Activated CD4-positive, alpha-beta T cell treated with anti-CD3 and anti-CD28 coated beads, Interleukin-2, amount 10 ng/mL, durations not matched to agents 7 days and 5 days (primary cell): ENCODE results near the gene SNCB. TPM values are rescaled to one million over a fixed set of nuclear protein-coding genes. Genes with fewer than 3 reads are reported as not detected.

ENCODE experiments used
- CTCF ChIA-PET: fragments of 350-600 bp; sonication (Branson Sonifier 250); formaldehyde crosslinking; loops from one replicate; lab custom pipeline; 2021; ENCODE audit warnings: antibody characterized with exemption; lab: Charles Lee
- POLR2A ChIA-PET: fragments of 350-600 bp; sonication (Branson Sonifier 250); formaldehyde crosslinking; loops from one replicate; lab custom pipeline; 2021; ENCODE audit warnings: antibody characterized with exemption; lab: Charles Lee
- DNase-seq: peaks from one replicate; pipeline ENCODE4 v3.0.0-alpha.2; 2020
- H3K27ac Mint-ChIP-seq: one replicate; pipeline ENCODE4 v1.8.0; 2021; ENCODE audit warnings: mild to moderate bottlenecking, moderate library complexity, mixed read lengths
- H3K27me3 Mint-ChIP-seq: one replicate; pipeline ENCODE4 v1.8.0; 2021; ENCODE audit warnings: mixed read lengths
- H3K36me3 Mint-ChIP-seq: one replicate; pipeline ENCODE4 v1.8.0; 2021; ENCODE audit warnings: low read depth, mixed read lengths
- H3K4me1 Mint-ChIP-seq: one replicate; pipeline ENCODE4 v1.8.0; 2021; ENCODE audit warnings: mixed read lengths
- H3K4me3 Mint-ChIP-seq: one replicate; pipeline ENCODE4 v1.8.0; 2021; ENCODE audit warnings: mild to moderate bottlenecking, moderate library complexity, mixed read lengths
- H3K9me3 Mint-ChIP-seq: one replicate; pipeline ENCODE4 v1.8.0; 2021; ENCODE audit warnings: mixed read lengths
- total RNA-seq, 2 experiments: library from RNA; stranded (reverse); gene quantifications; one replicate each; pipeline ENCODE4 v1.2.3, GENCODE V29; 2021

Gene SNCB
- total RNA-seq, 2 experiments from 2014 or later: not detected

- ChIA-PET CTCF (no interaction called here), POLR2A (no interaction called here)
- Mint-ChIP-seq H3K4me3 (no peak overlapping the region), H3K9me3 (no peaks in the 10 kb centered on the region), H3K27me3 (peaks cover 67% of the 10 kb centered on the region), H3K36me3 (no peaks in the 10 kb centered on the region), H3K4me1 (peaks cover 9% of the 10 kb centered on the region), H3K27ac (no peak overlapping the region)
- no peak for DNase-seq
These were observed 5.4 kb downstream of the SNCB start for GRCh38 chr5:176624938-176625337.

- POLR2A ChIA-PET: no interaction called here
- no peak overlapping the region for H3K27ac Mint-ChIP-seq
- H3K4me1 Mint-ChIP-seq: peaks cover 9% of the 10 kb centered on the region
- no peaks in the 10 kb centered on the region for H3K36me3 Mint-ChIP-seq
- H3K4me3 Mint-ChIP-seq: no peak overlapping the region
- no peaks in the 10 kb centered on the region for H3K9me3 Mint-ChIP-seq
- peaks cover 66% of the 10 kb centered on the region for H3K27me3 Mint-ChIP-seq
- CTCF ChIA-PET: interaction anchor here (1.0 kb wide), 1 partner anchor 12 kb away, joined by 3 read pairs; no protein-coding TSS in a partner anchor
- DNase-seq: no peak
These were observed 6.2 kb downstream of the SNCB start for GRCh38 chr5:176624142-176624541.

GRCh38 chr5:176621661-176622079 is 8.7 kb downstream of the SNCB start:
- POLR2A ChIA-PET: interaction anchor here (0.5 kb wide), 1 partner anchor 34 kb away, joined by 3 read pairs; no protein-coding TSS in a partner anchor
- CTCF ChIA-PET: interaction anchor here (0.9 to 1.6 kb wide), 4 partner anchors 9 to 25 kb away, joined by 3 to 5 read pairs (median 4); partner anchors contain the start of genes EIF4E1B and SNCB
- peaks cover 9% of the 10 kb centered on the region for H3K4me1 Mint-ChIP-seq
- H3K4me3 Mint-ChIP-seq: no peak overlapping the region
- H3K36me3 Mint-ChIP-seq: no peaks in the 10 kb centered on the region
- peaks cover 65% of the 10 kb centered on the region for H3K27me3 Mint-ChIP-seq
- no peak overlapping the region for H3K27ac Mint-ChIP-seq
- no peak for DNase-seq
- no peaks in the 10 kb centered on the region for H3K9me3 Mint-ChIP-seq

GRCh38 chr5:176620333-176620981 is 9.9 kb downstream of the SNCB start:
- POLR2A ChIA-PET: no interaction called here

GRCh38 chr5:176619569-176620332 is 10.6 kb downstream of the SNCB start:
- no peak overlapping the region for H3K27ac Mint-ChIP-seq
- no peak for DNase-seq
- H3K9me3 Mint-ChIP-seq: no peaks in the 10 kb centered on the region
- H3K36me3 Mint-ChIP-seq: no peaks in the 10 kb centered on the region
- CTCF ChIA-PET: interaction anchor here (1.0 to 1.6 kb wide), 2 partner anchors 16 to 65 kb away, joined by 3 read pairs; no protein-coding TSS in a partner anchor
- H3K4me3 Mint-ChIP-seq: peak overlapping the region; percentile 19
- POLR2A ChIA-PET: no interaction called here
- H3K27me3 Mint-ChIP-seq: peaks cover 66% of the 10 kb centered on the region
- H3K4me1 Mint-ChIP-seq: peaks cover 9% of the 10 kb centered on the region

More at GRCh38 chr5:176620333-176620981, 9.9 kb downstream of the SNCB start:
- no peak for DNase-seq
- H3K27ac Mint-ChIP-seq: no peak overlapping the region
- no peaks in the 10 kb centered on the region for H3K36me3 Mint-ChIP-seq
- CTCF ChIA-PET: interaction anchor here (1.0 to 1.6 kb wide), 3 partner anchors 10 to 24 kb away, joined by 3 to 5 read pairs (median 5); partner anchors contain the start of genes EIF4E1B and SNCB
- no peaks in the 10 kb centered on the region for H3K9me3 Mint-ChIP-seq
- peaks cover 9% of the 10 kb centered on the region for H3K4me1 Mint-ChIP-seq
- H3K27me3 Mint-ChIP-seq: peaks cover 67% of the 10 kb centered on the region
- H3K4me3 Mint-ChIP-seq: peak overlapping the region; percentile 19

GRCh38 chr5:176619203-176619568 is 11.1 kb downstream of the SNCB start:
- Mint-ChIP-seq H3K27me3 (peaks cover 65% of the 10 kb centered on the region), H3K9me3 (no peaks in the 10 kb centered on the region), H3K27ac (no peak overlapping the region), H3K36me3 (no peaks in the 10 kb centered on the region), H3K4me3 (no peak overlapping the region), H3K4me1 (peaks cover 9% of the 10 kb centered on the region)
- DNase-seq: peak; percentile 76
- ChIA-PET POLR2A (no interaction called here), CTCF (interaction anchor here (1.0 kb wide), 1 partner anchor 65 kb away, joined by 3 read pairs; no protein-coding TSS in a partner anchor)

- H3K4me3 Mint-ChIP-seq: no peak overlapping the region
- no peak for DNase-seq
- H3K27ac Mint-ChIP-seq: no peak overlapping the region
- peaks cover 9% of the 10 kb centered on the region for H3K4me1 Mint-ChIP-seq
- H3K9me3 Mint-ChIP-seq: no peaks in the 10 kb centered on the region
- POLR2A ChIA-PET: no interaction called here
- peaks cover 66% of the 10 kb centered on the region for H3K27me3 Mint-ChIP-seq
- no peaks in the 10 kb centered on the region for H3K36me3 Mint-ChIP-seq
- CTCF ChIA-PET: interaction anchor here (1.0 kb wide), 1 partner anchor 64 kb away, joined by 3 read pairs; no protein-coding TSS in a partner anchor
These were observed 11.6 kb downstream of the SNCB start for GRCh38 chr5:176618783-176619182.

GRCh38 chr5:176616511-176616910 is 13.8 kb downstream of the SNCB start:
- no peaks in the 10 kb centered on the region for H3K9me3 Mint-ChIP-seq
- H3K36me3 Mint-ChIP-seq: no peaks in the 10 kb centered on the region
- CTCF ChIA-PET: interaction anchor here (0.7 to 0.8 kb wide), 3 partner anchors 10 to 43 kb away, joined by 3 read pairs; no protein-coding TSS in a partner anchor
- POLR2A ChIA-PET: no interaction called here
- no peak overlapping the region for H3K27ac Mint-ChIP-seq
- H3K4me1 Mint-ChIP-seq: peaks cover 11% of the 10 kb centered on the region
- H3K27me3 Mint-ChIP-seq: peaks cover 75% of the 10 kb centered on the region
- H3K4me3 Mint-ChIP-seq: no peak overlapping the region
- no peak for DNase-seq

- Mint-ChIP-seq H3K36me3 (no peaks in the 10 kb centered on the region), H3K27ac (no peak overlapping the region), H3K4me1 (peaks cover 9% of the 10 kb centered on the region), H3K4me3 (no peak overlapping the region), H3K9me3 (no peaks in the 10 kb centered on the region), H3K27me3 (peaks cover 69% of the 10 kb centered on the region)
- no peak for DNase-seq
- CTCF ChIA-PET: interaction anchor here (0.6 kb wide), 1 partner anchor 8 kb away, joined by 5 read pairs; no protein-coding TSS in a partner anchor
- POLR2A ChIA-PET: no interaction called here
These were observed 15.4 kb downstream of the SNCB start for GRCh38 chr5:176614805-176615478.

- Mint-ChIP-seq H3K4me3 (no peak overlapping the region), H3K4me1 (peaks cover 19% of the 10 kb centered on the region), H3K27me3 (peaks cover 59% of the 10 kb centered on the region), H3K36me3 (no peaks in the 10 kb centered on the region), H3K9me3 (no peaks in the 10 kb centered on the region), H3K27ac (no peak overlapping the region)
- ChIA-PET CTCF (interaction anchor here (1.0 to 1.1 kb wide), 2 partner anchors 13 to 17 kb away, joined by 3 read pairs; no protein-coding TSS in a partner anchor), POLR2A (no interaction called here)
- DNase-seq: no peak
These were observed 17.5 kb downstream of the SNCB start for GRCh38 chr5:176612855-176613254.

GRCh38 chr5:176612008-176612407 is 18.3 kb downstream of the SNCB start:
- Mint-ChIP-seq H3K27me3 (peaks cover 51% of the 10 kb centered on the region), H3K27ac (no peak overlapping the region), H3K36me3 (no peaks in the 10 kb centered on the region), H3K4me3 (no peak overlapping the region), H3K9me3 (no peaks in the 10 kb centered on the region), H3K4me1 (peaks cover 19% of the 10 kb centered on the region)
- ChIA-PET POLR2A (no interaction called here), CTCF (interaction anchor here (1.0 to 1.1 kb wide), 2 partner anchors 15 to 16 kb away, joined by 3 read pairs; no protein-coding TSS in a partner anchor)
- no peak for DNase-seq

- CTCF ChIA-PET: interaction anchor here (1.0 to 1.1 kb wide), 2 partner anchors 15 to 16 kb away, joined by 3 read pairs; no protein-coding TSS in a partner anchor
- POLR2A ChIA-PET: no interaction called here
- Mint-ChIP-seq H3K9me3 (no peaks in the 10 kb centered on the region), H3K4me3 (no peak overlapping the region), H3K36me3 (no peaks in the 10 kb centered on the region), H3K27me3 (peaks cover 46% of the 10 kb centered on the region), H3K27ac (no peak overlapping the region), H3K4me1 (peaks cover 19% of the 10 kb centered on the region)
- peak; percentile 73 for DNase-seq
These were observed 18.9 kb downstream of the SNCB start for GRCh38 chr5:176611435-176611834.
